ENCODE data around the gene SH2D6.

DNA sequence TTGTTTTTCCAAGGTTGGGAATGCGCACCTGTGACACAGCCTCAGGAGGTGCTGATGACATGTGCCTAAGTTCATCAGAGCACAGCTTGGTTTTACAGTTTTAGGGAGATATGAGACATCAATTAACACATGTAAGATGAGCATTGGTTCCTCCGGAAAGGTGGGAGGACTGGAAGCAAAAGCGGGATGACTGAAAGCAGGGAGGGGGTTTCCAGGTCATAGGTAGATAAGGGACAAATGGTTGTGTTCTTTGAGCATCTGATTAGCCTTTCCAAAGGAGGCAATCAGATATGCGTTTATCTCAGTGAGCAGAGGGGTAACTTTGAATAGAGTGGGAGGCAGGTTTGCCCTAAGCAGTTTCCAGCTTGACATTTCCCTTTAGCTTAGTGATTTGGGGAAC, 34.7 kb upstream of the SH2D6 start:
- TF ChIP-seq EZH2 (IDR thresholded peaks at IDR 0.05; ENCODE audit: low read depth): no peak
- no peak for TF ChIP-seq CTCF (conservative IDR thresholded peaks at IDR 0.05)
